C4-2B (cell line): ENCODE results near the gene ABHD17C.

Experiments
- ZFX ChIP-seq: fragments of 450-650 bp; IDR thresholded peaks from 2 replicates; pipeline ENCODE4 v1.6.1; 2017
- TF ChIP-seq, protein P1 (sequence below): fragments of 450-650 bp; conservative IDR thresholded peaks from 2 replicates; pipeline ENCODE4 v1.5.1; 2017; ENCODE audit warnings: mild to moderate bottlenecking

DNA sequence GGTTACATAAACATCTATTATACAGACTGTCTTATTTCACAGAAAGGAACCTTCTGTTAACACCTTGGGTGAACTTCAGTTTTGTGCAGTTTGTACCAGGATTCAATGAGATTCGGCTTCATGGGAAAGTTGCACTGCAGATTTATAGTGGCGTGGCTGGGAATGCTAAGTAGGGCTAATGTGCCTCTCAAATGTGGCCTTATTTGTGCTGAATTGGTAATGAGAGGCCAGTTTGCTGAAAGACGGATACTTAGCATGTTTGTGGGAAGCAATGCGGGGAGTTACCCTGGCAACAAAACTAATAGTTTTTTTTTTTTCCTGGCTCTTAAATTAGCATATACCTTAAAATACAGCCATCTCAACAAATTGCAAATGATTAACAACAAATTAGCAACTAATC is 55.5 kb downstream of the ABHD17C start:
- TF ChIP-seq, protein P1, sequence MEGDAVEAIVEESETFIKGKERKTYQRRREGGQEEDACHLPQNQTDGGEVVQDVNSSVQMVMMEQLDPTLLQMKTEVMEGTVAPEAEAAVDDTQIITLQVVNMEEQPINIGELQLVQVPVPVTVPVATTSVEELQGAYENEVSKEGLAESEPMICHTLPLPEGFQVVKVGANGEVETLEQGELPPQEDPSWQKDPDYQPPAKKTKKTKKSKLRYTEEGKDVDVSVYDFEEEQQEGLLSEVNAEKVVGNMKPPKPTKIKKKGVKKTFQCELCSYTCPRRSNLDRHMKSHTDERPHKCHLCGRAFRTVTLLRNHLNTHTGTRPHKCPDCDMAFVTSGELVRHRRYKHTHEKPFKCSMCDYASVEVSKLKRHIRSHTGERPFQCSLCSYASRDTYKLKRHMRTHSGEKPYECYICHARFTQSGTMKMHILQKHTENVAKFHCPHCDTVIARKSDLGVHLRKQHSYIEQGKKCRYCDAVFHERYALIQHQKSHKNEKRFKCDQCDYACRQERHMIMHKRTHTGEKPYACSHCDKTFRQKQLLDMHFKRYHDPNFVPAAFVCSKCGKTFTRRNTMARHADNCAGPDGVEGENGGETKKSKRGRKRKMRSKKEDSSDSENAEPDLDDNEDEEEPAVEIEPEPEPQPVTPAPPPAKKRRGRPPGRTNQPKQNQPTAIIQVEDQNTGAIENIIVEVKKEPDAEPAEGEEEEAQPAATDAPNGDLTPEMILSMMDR: no peak
- TF ChIP-seq ZFX: no peak
